Measurements from ENCODE around the gene RXRG.

- TF ChIP-seq BRCA1 (IDR thresholded peaks at IDR 0.05) (no peak), BRCA1 (CRISPR knock-in tag; IDR thresholded peaks at IDR 0.05) (no peak), NUFIP1 (IDR thresholded peaks at IDR 0.05; ENCODE audit: partially characterized antibody) (no peak), SETDB1 (IDR thresholded peaks at IDR 0.05; ENCODE audit: low read length) (no peak), MTA2 (IDR thresholded peaks at IDR 0.05; ENCODE audit: low read depth) (no peak), GABPA (tag; conservative IDR thresholded peaks at IDR 0.05; ENCODE audit: low read depth) (no peak), CTCF (IDR thresholded peaks at IDR 0.05 in 2 of 3, conservative IDR thresholded peaks at IDR 0.05 in 1 of 3; ENCODE audit: insufficient read depth in 2 of 3, low read depth in 1 of 3, low read length in 3 of 3) (no peak), TAF1 (IDR thresholded peaks at IDR 0.05; ENCODE audit: control insufficient read depth, extremely low read depth, insufficient read depth, low read length, severe bottlenecking) (no peak), FOXK1 (CRISPR knock-in tag; IDR thresholded peaks at IDR 0.05; ENCODE audit: borderline replicate concordance) (no peak), ZNF780A (CRISPR knock-in tag; IDR thresholded peaks at IDR 0.05) (no peak), HMG20A (CRISPR knock-in tag; conservative IDR thresholded peaks at IDR 0.05) (no peak), POLR2A (conservative IDR thresholded peaks at IDR 0.05) (no peak)
- TF ChIP-seq, protein P1, sequence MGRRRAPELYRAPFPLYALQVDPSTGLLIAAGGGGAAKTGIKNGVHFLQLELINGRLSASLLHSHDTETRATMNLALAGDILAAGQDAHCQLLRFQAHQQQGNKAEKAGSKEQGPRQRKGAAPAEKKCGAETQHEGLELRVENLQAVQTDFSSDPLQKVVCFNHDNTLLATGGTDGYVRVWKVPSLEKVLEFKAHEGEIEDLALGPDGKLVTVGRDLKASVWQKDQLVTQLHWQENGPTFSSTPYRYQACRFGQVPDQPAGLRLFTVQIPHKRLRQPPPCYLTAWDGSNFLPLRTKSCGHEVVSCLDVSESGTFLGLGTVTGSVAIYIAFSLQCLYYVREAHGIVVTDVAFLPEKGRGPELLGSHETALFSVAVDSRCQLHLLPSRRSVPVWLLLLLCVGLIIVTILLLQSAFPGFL (CRISPR knock-in tag; IDR thresholded peaks at IDR 0.05): no peak
Measured at GRCh38 chr1:165352442-165353293, 92.3 kb downstream of the RXRG start.
